Liver (tissue), 9 donors: ENCODE data around the gene CDH16. TPM values are rescaled to one million over a fixed set of nuclear protein-coding genes. Genes with fewer than 3 reads are reported as not detected.

Experiments used
- DNase-seq: peaks from one replicate; pipeline ENCODE4 v3.0.0-alpha.2; 2017; ENCODE audit warnings: low spot score
- H3K27ac ChIP-seq, 2 donors: one replicate each; pipeline ENCODE4 v1.7.0; 2013; ENCODE audit warnings: inconsistent platforms in 2 of 2, low read length in 2 of 2, control low read depth in 1 of 2, low read depth in 1 of 2, mild to moderate bottlenecking in 1 of 2
- H3K27me3 ChIP-seq, 4 donors: one replicate each; pipeline versions ENCODE4 v1.6.1 to v1.7.0; 2013; ENCODE audit warnings: low read length in 3 of 4, inconsistent platforms in 1 of 4, mild to moderate bottlenecking in 1 of 4, moderate library complexity in 1 of 4; ENCODE audit not compliant: control insufficient read depth in 4 of 4, insufficient read depth in 4 of 4
- H3K36me3 ChIP-seq, 4 donors: one replicate each; pipeline versions ENCODE4 v1.6.1 to v1.7.0; 2013; ENCODE audit warnings: low read length in 3 of 4, mild to moderate bottlenecking in 3 of 4, low read depth in 1 of 4, moderate library complexity in 1 of 4; ENCODE audit not compliant: control insufficient read depth in 4 of 4, insufficient read depth in 3 of 4
- H3K4me1 ChIP-seq, 4 donors: one replicate each; pipeline versions ENCODE4 v1.6.1 to v1.7.0; 2013; ENCODE audit warnings: low read length in 3 of 4, mild to moderate bottlenecking in 3 of 4, moderate library complexity in 1 of 4; ENCODE audit not compliant: control insufficient read depth in 4 of 4, insufficient read depth in 4 of 4
- H3K4me3 ChIP-seq, 3 donors: one replicate each; pipeline versions ENCODE4 v1.6.1 to v1.7.0; 2013; ENCODE audit warnings: low read length in 3 of 3, control low read depth in 1 of 3, low read depth in 1 of 3, mild to moderate bottlenecking in 1 of 3
- H3K9ac ChIP-seq, 2 donors: one replicate each; pipeline ENCODE4 v1.7.0; 2013; ENCODE audit warnings: low read length in 2 of 2, mild to moderate bottlenecking in 2 of 2, moderate library complexity in 2 of 2, control low read depth in 1 of 2, low read depth in 1 of 2
- H3K9me3 ChIP-seq, 4 donors: one replicate each; pipeline versions ENCODE4 v1.6.1 to v1.7.0; 2013; ENCODE audit warnings: low read length in 3 of 4; ENCODE audit not compliant: control insufficient read depth in 4 of 4
- ATF3 ChIP-seq: IDR thresholded peaks from 2 replicates; pipeline ENCODE4 v1.6.1; 2016; ENCODE audit warnings: antibody characterized with exemption
- CTCF ChIP-seq: fragments of 150-350 bp; IDR thresholded peaks from 2 replicates; pipeline ENCODE4 v1.5.1; 2017; ENCODE audit warnings: improper control_type of control experiment, low read depth, low read length; ENCODE audit not compliant: missing input control
- EGR1 ChIP-seq, 2 donors: IDR thresholded peaks; 2 replicates each; pipeline ENCODE4 v1.6.1; 2016 to 2018; ENCODE audit warnings: antibody characterized with exemption in 2 of 2, low read depth in 2 of 2
- FOXA1 ChIP-seq: IDR thresholded peaks from 2 replicates; pipeline ENCODE4 v1.6.1; 2016; ENCODE audit warnings: antibody characterized with exemption
- HNF4G ChIP-seq: IDR thresholded peaks from 2 replicates; pipeline ENCODE4 v1.6.1; 2016; ENCODE audit warnings: antibody characterized with exemption
- JUND ChIP-seq, 2 donors: IDR thresholded peaks; 2 replicates each; pipeline ENCODE4 v1.6.1; 2016; ENCODE audit warnings: antibody characterized with exemption in 2 of 2
- MAX ChIP-seq: IDR thresholded peaks from 2 replicates; pipeline ENCODE4 v1.6.1; 2016; ENCODE audit warnings: antibody characterized with exemption
- NR2F2 ChIP-seq: IDR thresholded peaks from 2 replicates; pipeline ENCODE4 v1.6.1; 2016; ENCODE audit warnings: antibody characterized with exemption
- RAD21 ChIP-seq, 2 donors: IDR thresholded peaks; 2 replicates each; pipeline ENCODE4 v1.6.1; 2016; ENCODE audit warnings: antibody characterized with exemption in 2 of 2, mild to moderate bottlenecking in 2 of 2
- RXRA ChIP-seq, 2 donors: IDR thresholded peaks; 2 replicates each; pipeline ENCODE4 v1.6.1; 2017 to 2018; ENCODE audit warnings: antibody characterized with exemption in 2 of 2, mild to moderate bottlenecking in 1 of 2
- TAF1 ChIP-seq: conservative IDR thresholded peaks from 2 replicates; pipeline ENCODE4 v1.6.1; 2016; ENCODE audit warnings: antibody characterized with exemption, mild to moderate bottlenecking
- YY1 ChIP-seq: IDR thresholded peaks from 2 replicates; pipeline ENCODE4 v1.6.1; 2016; ENCODE audit warnings: antibody characterized with exemption, mild to moderate bottlenecking
- ZBTB33 ChIP-seq: IDR thresholded peaks from 2 replicates; pipeline ENCODE4 v1.6.1; 2016; ENCODE audit warnings: antibody characterized with exemption
- WGBS: extraction: QIAGEN DNeasy Blood & Tissue Kit; methylation state at CpG from one replicate; pipeline ENCODE4 v1.1.7; 2013; 5-methylcytosine and 5-hydroxymethylcytosine counted together
- polyA plus RNA-seq, 2 donors: library from polyadenylated mRNA; stranded (reverse) in 1 of 2; unstranded in 1 of 2; fragments of 200-250 nt in 1 of 2; fragments of >200 nt in 1 of 2; fragmentation: Nextera tagmentation in 1 of 2; extraction: Ambion mirVana in 1 of 2; gene quantifications; one replicate each; pipeline versions ENCODE4 v1.2.1 to v1.2.3, GENCODE V29; 2013 to 2015
- total RNA-seq, 2 donors: library from RNA; depleted of rRNA; stranded (reverse); fragments of >200 nt; gene quantifications; one replicate each; pipeline ENCODE4 v1.2.3, GENCODE V29; 2014
- donor health status: healthy.
- donor health status: healthy.
- donor health status: healthy.
- donor health status: healthy.
- donor health status: healthy.

CDH16 gene
- total and polyA plus RNA-seq, 4 donors, result 0.56 TPM; not detected in 3

- Histone ChIP-seq H3K27me3 (no peaks in the 10 kb centered on the region), H3K4me1 (peaks cover 11 to 30% (median 22%) of the 10 kb centered on the region in 4 donors), H3K9ac (no peak overlapping the region), H3K36me3 (no peaks in the 10 kb centered on the region), H3K27ac (no peak overlapping the region), H3K9me3 (no peaks in the 10 kb centered on the region), H3K4me3 (no peak overlapping the region)
- peak; percentile 76 for TF ChIP-seq CTCF
- TF ChIP-seq FOXA1, result no peak
- no peak for TF ChIP-seq EGR1 (IDR thresholded peaks at IDR 0.05; ENCODE audit: low read depth in 2 of 2)
- no peak for TF ChIP-seq TAF1
- TF ChIP-seq ATF3, result no peak
- peak; percentile 92 to 96 for TF ChIP-seq RAD21 (IDR thresholded peaks at IDR 0.05)
- TF ChIP-seq HNF4G, result no peak
- DNase-seq, result peak; percentile 59
- 48% methylated on average over 11 of the region's 11 CpGs for WGBS
Measured at GRCh38 chr16:66894948-66895688, 23.6 kb downstream of the CDH16 start.

GRCh38 chr16:66894055-66894454 lies 24.6 kb downstream of the CDH16 start:
- no peak for DNase-seq
- Histone ChIP-seq H3K36me3 (no peaks in the 10 kb centered on the region), H3K4me1 (peaks cover 6 to 21% (median 13%) of the 10 kb centered on the region in 4 donors), H3K9ac (no peak overlapping the region), H3K9me3 (no peaks in the 10 kb centered on the region), H3K4me3 (no peak overlapping the region), H3K27me3 (no peaks in the 10 kb centered on the region), H3K27ac (no peak overlapping the region)
- TF ChIP-seq JUND (IDR thresholded peaks at IDR 0.05) (no peak), RXRA (IDR thresholded peaks at IDR 0.05) (no peak), ZBTB33 (no peak), FOXA1 (no peak), RAD21 (IDR thresholded peaks at IDR 0.05) (no peak), NR2F2 (no peak), YY1 (no peak)
- WGBS, result 92% methylated on average over 2 of the region's 2 CpGs

GRCh38 chr16:66891797-66892196 lies 26.9 kb downstream of the CDH16 start:
- Histone ChIP-seq H3K36me3 (peaks cover 0 to under 1% (median 0%) of the 10 kb centered on the region in 4 donors), H3K27ac (no peak overlapping the region), H3K9ac (no peak overlapping the region), H3K4me1 (peaks cover 5 to 17% (median 8%) of the 10 kb centered on the region in 4 donors), H3K4me3 (no peak overlapping the region), H3K9me3 (no peaks in the 10 kb centered on the region), H3K27me3 (no peaks in the 10 kb centered on the region)
- TF ChIP-seq MAX, result no peak
- no peak for TF ChIP-seq RAD21 (IDR thresholded peaks at IDR 0.05)
- no peak for TF ChIP-seq YY1
- DNase-seq, result no peak
- 95% methylated on average over 6 of the region's 6 CpGs for WGBS
